Measurements from ENCODE around the gene DYSF.
A peak's percentile ranks its signal among the peaks of the same experiment; 100 is the strongest.

Gene DYSF

DNA sequence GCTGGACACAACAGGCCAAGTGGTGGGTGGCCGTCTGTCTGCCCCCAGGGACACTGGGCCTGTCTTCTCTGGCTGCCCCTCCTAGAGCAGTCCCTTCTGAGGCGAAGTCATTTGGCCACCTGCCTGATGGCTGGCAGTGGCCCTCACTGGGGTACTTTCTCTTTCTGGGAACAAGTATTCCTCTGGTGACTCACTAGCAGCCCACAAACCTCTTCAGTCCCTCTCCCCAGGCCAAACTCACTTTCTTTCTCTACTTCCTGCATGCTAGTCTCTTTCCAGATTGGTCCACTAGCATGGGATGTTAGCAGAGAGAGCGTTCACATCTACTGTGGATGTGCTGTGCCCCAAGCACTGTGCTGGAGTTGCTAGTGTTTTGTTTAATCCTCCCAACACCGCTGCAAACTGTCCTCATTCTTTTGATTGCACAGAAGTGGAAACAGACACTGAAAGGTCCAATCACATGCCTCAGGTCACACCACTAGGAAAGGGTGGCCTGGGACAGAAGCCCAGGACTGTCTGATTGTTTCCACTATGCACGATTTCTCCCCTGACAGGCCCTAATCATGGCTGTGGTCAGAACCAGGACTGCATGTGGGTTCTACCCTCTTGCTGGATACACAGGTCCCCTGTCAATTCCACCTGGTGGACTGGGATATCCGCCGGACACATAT, 5.2 kb downstream of the DYSF start:
- H3K27me3 Mint-ChIP-seq (ENCODE audit: low read depth, poor library complexity): peaks cover 40% of the 10 kb centered on the region
- no peak for DNase-seq

DNA sequence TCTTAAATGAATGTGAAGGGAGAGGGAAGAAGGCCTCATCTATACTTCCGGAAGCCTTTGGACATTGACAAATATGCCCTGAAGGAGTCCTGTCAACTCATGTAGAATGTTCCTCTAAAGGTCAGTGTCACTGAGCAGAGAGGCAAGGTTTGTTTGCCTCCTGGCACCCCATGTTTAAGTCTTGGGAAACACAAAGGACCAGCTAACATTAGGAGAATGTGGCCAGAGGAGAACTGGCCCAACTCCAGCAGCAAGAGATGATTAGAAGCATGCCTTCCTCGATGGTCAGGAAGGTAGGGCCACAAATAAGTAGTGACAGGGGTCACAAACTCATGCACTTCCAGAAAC, 5.7 kb downstream of the DYSF start:
- no peaks in the 10 kb centered on the region for H3K9me3 Mint-ChIP-seq
- peaks cover 52% of the 10 kb centered on the region for H3K4me1 Mint-ChIP-seq
- no peak for DNase-seq
- TF ChIP-seq, protein P1, sequence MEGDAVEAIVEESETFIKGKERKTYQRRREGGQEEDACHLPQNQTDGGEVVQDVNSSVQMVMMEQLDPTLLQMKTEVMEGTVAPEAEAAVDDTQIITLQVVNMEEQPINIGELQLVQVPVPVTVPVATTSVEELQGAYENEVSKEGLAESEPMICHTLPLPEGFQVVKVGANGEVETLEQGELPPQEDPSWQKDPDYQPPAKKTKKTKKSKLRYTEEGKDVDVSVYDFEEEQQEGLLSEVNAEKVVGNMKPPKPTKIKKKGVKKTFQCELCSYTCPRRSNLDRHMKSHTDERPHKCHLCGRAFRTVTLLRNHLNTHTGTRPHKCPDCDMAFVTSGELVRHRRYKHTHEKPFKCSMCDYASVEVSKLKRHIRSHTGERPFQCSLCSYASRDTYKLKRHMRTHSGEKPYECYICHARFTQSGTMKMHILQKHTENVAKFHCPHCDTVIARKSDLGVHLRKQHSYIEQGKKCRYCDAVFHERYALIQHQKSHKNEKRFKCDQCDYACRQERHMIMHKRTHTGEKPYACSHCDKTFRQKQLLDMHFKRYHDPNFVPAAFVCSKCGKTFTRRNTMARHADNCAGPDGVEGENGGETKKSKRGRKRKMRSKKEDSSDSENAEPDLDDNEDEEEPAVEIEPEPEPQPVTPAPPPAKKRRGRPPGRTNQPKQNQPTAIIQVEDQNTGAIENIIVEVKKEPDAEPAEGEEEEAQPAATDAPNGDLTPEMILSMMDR (IDR thresholded peaks at IDR 0.05): no peak
- H3K27me3 Mint-ChIP-seq (ENCODE audit: low read depth, poor library complexity): peaks cover 35% of the 10 kb centered on the region
- no peaks in the 10 kb centered on the region for H3K36me3 Mint-ChIP-seq (ENCODE audit: low read depth)
- H3K27ac Mint-ChIP-seq: no peak overlapping the region
- no peak overlapping the region for H3K4me3 Mint-ChIP-seq

More for the DNA sequence above, 5.2 kb downstream of the DYSF start:
- no peak overlapping the region for H3K4me3 Mint-ChIP-seq
- H3K9me3 Mint-ChIP-seq: no peaks in the 10 kb centered on the region
- H3K4me1 Mint-ChIP-seq: peaks cover 52% of the 10 kb centered on the region
- TF ChIP-seq, protein P1 (IDR thresholded peaks at IDR 0.05): no peak
- H3K27ac Mint-ChIP-seq: no peak overlapping the region
- no peaks in the 10 kb centered on the region for H3K36me3 Mint-ChIP-seq (ENCODE audit: low read depth)

DNA sequence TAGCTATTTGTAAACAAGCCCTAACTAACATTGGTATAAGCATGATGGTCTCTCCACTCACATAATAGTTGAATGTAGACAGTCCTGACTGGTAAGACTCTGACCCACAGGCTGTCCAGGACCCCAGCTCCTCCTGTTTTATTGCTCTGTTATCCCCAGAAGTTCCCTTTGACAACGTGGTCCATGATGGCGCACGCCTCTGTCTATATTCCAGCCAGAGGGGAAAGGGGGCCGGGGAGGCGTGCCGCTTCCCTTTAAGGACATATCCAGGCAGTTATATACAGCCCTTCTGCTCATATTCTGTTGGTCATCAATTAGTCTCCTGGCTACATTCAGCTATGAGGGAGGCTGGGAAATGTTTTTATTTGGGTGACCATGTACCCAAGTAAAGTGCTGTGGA, 6.7 kb downstream of the DYSF start:
- Mint-ChIP-seq H3K9me3 (no peaks in the 10 kb centered on the region), H3K27ac (no peak overlapping the region), H3K36me3 (ENCODE audit: low read depth) (no peaks in the 10 kb centered on the region), H3K4me1 (peaks cover 44% of the 10 kb centered on the region), H3K27me3 (ENCODE audit: low read depth, poor library complexity) (peaks cover 25% of the 10 kb centered on the region), H3K4me3 (no peak overlapping the region)
- no peak for DNase-seq
- TF ChIP-seq, protein P1 (IDR thresholded peaks at IDR 0.05): no peak

DNA sequence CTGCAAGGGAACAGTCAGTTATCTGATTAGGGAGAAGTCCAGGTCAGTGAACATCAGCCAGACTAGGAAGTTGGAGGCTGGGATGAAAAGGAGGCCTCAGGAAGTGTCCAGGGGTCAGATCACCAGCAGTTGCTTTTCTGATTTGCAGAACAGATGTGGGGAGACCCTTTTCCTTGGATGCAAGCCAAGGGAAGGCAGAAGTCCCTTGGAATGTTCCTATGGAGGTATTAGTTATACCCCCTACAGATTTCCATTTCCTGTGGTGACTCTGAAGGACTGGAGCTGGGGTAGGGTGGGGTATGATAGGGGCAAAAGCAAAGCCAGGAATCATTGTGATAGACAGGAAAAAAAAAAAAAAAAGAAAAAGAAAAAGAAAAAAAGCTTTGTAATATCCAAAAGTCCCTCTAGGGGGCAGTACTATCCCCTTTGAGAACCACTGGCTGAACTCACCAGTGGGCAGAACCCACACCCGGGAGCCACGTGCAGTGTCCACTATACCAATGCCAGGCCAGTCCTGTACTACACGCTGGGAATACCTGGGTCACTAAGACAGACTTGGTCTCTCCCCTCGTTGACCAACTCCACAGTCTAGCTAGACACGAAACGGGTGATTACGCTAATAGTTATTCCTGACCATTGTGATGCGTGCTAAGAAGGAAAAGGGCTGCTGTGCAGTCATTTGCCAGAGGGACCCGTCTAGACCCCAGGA, 7.4 kb downstream of the DYSF start:
- TF ChIP-seq, protein P1 (IDR thresholded peaks at IDR 0.05): peak; percentile 57
- Mint-ChIP-seq H3K4me3 (no peak overlapping the region), H3K4me1 (peaks cover 37% of the 10 kb centered on the region), H3K9me3 (no peaks in the 10 kb centered on the region), H3K27me3 (ENCODE audit: low read depth, poor library complexity) (peaks cover 22% of the 10 kb centered on the region), H3K36me3 (ENCODE audit: low read depth) (no peaks in the 10 kb centered on the region), H3K27ac (no peak overlapping the region)
- no peak for DNase-seq

DNA sequence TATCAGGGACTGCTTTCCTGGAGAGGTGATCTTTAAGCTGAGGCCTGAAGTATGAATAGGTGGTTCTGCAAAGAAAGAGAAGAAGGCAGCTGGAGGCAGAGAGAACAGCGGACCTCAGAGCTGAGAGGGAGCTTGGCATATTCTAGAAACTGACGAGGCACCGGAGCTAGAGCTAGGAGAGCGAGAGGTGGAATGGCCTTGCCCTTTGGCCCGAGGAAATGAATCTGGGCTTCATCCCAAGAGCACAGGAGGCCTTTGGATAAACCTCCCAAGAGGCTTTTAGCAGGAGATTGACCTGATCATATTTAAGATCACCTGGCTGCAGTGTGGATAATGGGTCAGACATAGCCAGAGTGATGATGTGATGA, 7.9 kb downstream of the DYSF start:
- Mint-ChIP-seq H3K9me3 (no peaks in the 10 kb centered on the region), H3K27ac (no peak overlapping the region), H3K4me1 (peaks cover 32% of the 10 kb centered on the region), H3K36me3 (ENCODE audit: low read depth) (no peaks in the 10 kb centered on the region), H3K4me3 (no peak overlapping the region), H3K27me3 (ENCODE audit: low read depth, poor library complexity) (peaks cover 19% of the 10 kb centered on the region)
- TF ChIP-seq, protein P1 (IDR thresholded peaks at IDR 0.05): no peak
- no peak for DNase-seq
